A549 (cell line): ENCODE measurements around the gene BCL11B. TPM values are rescaled to one million over a fixed set of nuclear protein-coding genes. Genes with fewer than 3 reads are reported as not detected.

Experiments used
- ATAC-seq, 2 experiments: fragments of 200-7000 bp in 1 of 2; fragments of >200 bp in 1 of 2; cut with Nextera tagmentation in 1 of 2; cut with Tn5 transposase in 1 of 2; 3 replicates each; pipeline versions ENCODE4 v1.8.0 to v1.9.1; 2018 to 2020; ENCODE audit warnings: mild to moderate bottlenecking in 1 of 2, moderate library complexity in 1 of 2
- CTCF ChIA-PET: fragments of 300-600 bp; sonication (Branson Sonifier 250); formaldehyde crosslinking; extraction: SDS; loops from one replicate; lab custom pipeline; 2021; ENCODE audit warnings: antibody characterized with exemption, inconsistent platforms; lab: Yijun Ruan, JAX
- POLR2A ChIA-PET: fragments of 350-600 bp; formaldehyde crosslinking; extraction: SDS; loops from one replicate; lab custom pipeline; 2021; ENCODE audit warnings: antibody characterized with exemption, inconsistent platforms; lab: Yijun Ruan, JAX
- DNase-seq, 2 experiments: peaks; one replicate each; pipeline versions ENCODE4 v3.0.0 to v3.0.0-alpha.2; 2011 to 2016; ENCODE audit warnings: low read depth in 1 of 2, low spot score in 1 of 2
- FAIRE-seq: peaks from 2 replicates; lab custom pipeline; 2011; peaks lifted over from hg19 to GRCh38; lab: Jason Lieb, UNC
- H3K27ac ChIP-seq, 2 experiments: fragments of >200 bp; sonication (Bioruptor Twin); formaldehyde crosslinking; 3 replicates each; pipeline ENCODE4 v1.5.1; 2016 to 2017
- H3K4me1 ChIP-seq: fragments of >200 bp; sonication (Bioruptor Twin); formaldehyde crosslinking; 3 replicates; pipeline ENCODE4 v1.6.1; 2016
- H3K4me2 ChIP-seq: fragments of >200 bp; sonication (Bioruptor Twin); formaldehyde crosslinking; 3 replicates; pipeline ENCODE4 v1.6.1; 2016
- H3K4me3 ChIP-seq: fragments of >200 bp; sonication (Bioruptor Twin); formaldehyde crosslinking; 3 replicates; pipeline ENCODE4 v1.5.1; 2016
- H3K9me3 ChIP-seq: fragments of >200 bp; sonication (Bioruptor Twin); formaldehyde crosslinking; 3 replicates; pipeline ENCODE4 v1.6.1; 2016
- CHD2 ChIP-seq: fragments of 150-350 bp; IDR thresholded peaks from 2 replicates; pipeline ENCODE4 v1.6.1; 2014; ENCODE audit warnings: low read length; ENCODE audit not compliant: partially characterized antibody
- CHD4 ChIP-seq: fragments of 200-600 bp; sonication (generic); IDR thresholded peaks from 2 replicates; pipeline ENCODE4 v1.6.1; 2016; ENCODE audit warnings: antibody characterized with exemption, mild to moderate bottlenecking, borderline replicate concordance
- E2F6 ChIP-seq: IDR thresholded peaks from 2 replicates; pipeline ENCODE4 v1.6.1; 2012; ENCODE audit warnings: low read depth, borderline replicate concordance
- EHMT2 ChIP-seq: fragments of 200-600 bp; sonication (generic); IDR thresholded peaks from 2 replicates; pipeline ENCODE4 v1.6.1; 2016; ENCODE audit warnings: antibody characterized with exemption, low read depth, mild to moderate bottlenecking, moderate library complexity
- ELK1 ChIP-seq: fragments of 150-350 bp; IDR thresholded peaks from 2 replicates; pipeline ENCODE4 v1.6.1; 2014; ENCODE audit warnings: low read depth, mild to moderate bottlenecking, low read length
- ESRRA ChIP-seq: fragments of 150-350 bp; IDR thresholded peaks from 2 replicates; pipeline ENCODE4 v1.6.1; 2014; ENCODE audit warnings: mild to moderate bottlenecking, low read length, borderline replicate concordance
- FOSL2 ChIP-seq, 2 experiments: fragments of 450-650 bp in 1 of 2; fragments of >200 bp in 1 of 2; sonication (Bioruptor Twin) in 1 of 2; formaldehyde crosslinking; IDR thresholded peaks; 2 replicates each; pipeline versions ENCODE4 v1.5.0 to v1.6.1; 2016 to 2020; ENCODE audit warnings: mild to moderate bottlenecking in 1 of 2, moderate library complexity in 1 of 2
- GATA3 ChIP-seq: IDR thresholded peaks from 2 replicates; pipeline ENCODE4 v1.6.1; 2012; ENCODE audit warnings: borderline replicate concordance
- HOXB13 ChIP-seq: fragments of 250-450 bp; sonication (Bioruptor Pico); IDR thresholded peaks from 2 replicates; pipeline ENCODE4 v1.5.0; 2020; ENCODE audit warnings: low read depth, mild to moderate bottlenecking, moderate library complexity
- KDM1A ChIP-seq: fragments of 200-600 bp; sonication (generic); IDR thresholded peaks from 2 replicates; pipeline ENCODE4 v1.6.1; 2016; ENCODE audit warnings: low read depth, mild to moderate bottlenecking
- KDM5A ChIP-seq: fragments of 200-600 bp; sonication (generic); IDR thresholded peaks from 2 replicates; pipeline ENCODE4 v1.6.1; 2016; ENCODE audit warnings: antibody characterized with exemption, mild to moderate bottlenecking
- NR3C1 ChIP-seq: fragments of >200 bp; sonication (Bioruptor Twin); formaldehyde crosslinking; IDR thresholded peaks from 3 replicates; pipeline ENCODE4 v1.6.1; 2017
- RAD21 ChIP-seq, 2 experiments: fragments of >200 bp in 1 of 2; sonication (Bioruptor Twin) in 1 of 2; formaldehyde crosslinking in 1 of 2; IDR thresholded peaks in 1 of 2; conservative IDR thresholded peaks in 1 of 2; 2 replicates in 1 of 2; 3 replicates in 1 of 2; pipeline ENCODE4 v1.6.1; 2012 to 2018; ENCODE audit warnings: inconsistent platforms in 1 of 2
- RFX5 ChIP-seq: fragments of 450-650 bp; IDR thresholded peaks from 2 replicates; pipeline ENCODE4 v1.7.1; 2014; ENCODE audit warnings: antibody characterized with exemption, mild to moderate bottlenecking, moderate library complexity
- SREBF2 ChIP-seq: fragments of 450-650 bp; IDR thresholded peaks from 2 replicates; pipeline ENCODE4 v1.6.1; 2014; ENCODE audit warnings: mild to moderate bottlenecking, moderate library complexity
- TP53 ChIP-seq: fragments of 250-450 bp; sonication (Bioruptor Pico); IDR thresholded peaks from 2 replicates; pipeline ENCODE4 v1.5.0; 2021; ENCODE audit warnings: mild to moderate bottlenecking, moderate library complexity
- ZC3H11A ChIP-seq: fragments of 450-650 bp; IDR thresholded peaks from 2 replicates; pipeline ENCODE4 v1.6.1; 2014; ENCODE audit warnings: antibody characterized with exemption, mild to moderate bottlenecking
- ZSCAN20 ChIP-seq: fragments of 250-450 bp; sonication (Bioruptor Pico); IDR thresholded peaks from 2 replicates; pipeline ENCODE4 v1.8.0; 2022; ENCODE audit warnings: mild to moderate bottlenecking, moderate library complexity
- WGBS: methylation state at CpG from one replicate; pipeline ENCODE4 v1.1.6; 2017; ENCODE audit errors: missing lambda C conversion rate; 5-methylcytosine and 5-hydroxymethylcytosine counted together
- polyA plus RNA-seq, 4 experiments: library from polyadenylated mRNA; depleted of rRNA in 3 of 4; stranded (reverse); fragments of >200 nt; fragmentation: RNase III in 1 of 4; extraction: RNeasy Plus Mini Kit Qiagen cat#74134 plus additional on column Dnase treatment in 1 of 4; gene quantifications; 2 replicates in 3 of 4; 3 replicates in 1 of 4; pipeline ENCODE4 v1.2.3, GENCODE V29; 2011 to 2017
- TF ChIP-seq, protein P1 (sequence below): fragments of 250-450 bp; sonication (Bioruptor Pico); IDR thresholded peaks from 2 replicates; pipeline ENCODE4 v1.5.0; 2021; ENCODE audit warnings: mild to moderate bottlenecking, moderate library complexity, borderline replicate concordance
- TF ChIP-seq, protein P2 (sequence below): fragments of 250-450 bp; sonication (Bioruptor Pico); IDR thresholded peaks from 2 replicates; pipeline ENCODE4 v1.5.0; 2020; ENCODE audit warnings: low read depth, mild to moderate bottlenecking, moderate library complexity

The BCL11B gene
- polyA plus RNA-seq, 2 of the 4 experiments (the other 2 are of a cell fraction) = 0.43 to 0.49 TPM

- CTCF ChIA-PET = interaction anchor here (1.2 kb wide), 1 partner anchor 20 kb away, joined by 3 read pairs; no protein-coding TSS in a partner anchor
- FAIRE-seq (no peak), DNase-seq (no peak), ATAC-seq (no peak)
- H3K27ac ChIP-seq = no peak overlapping the region
- no peak overlapping the region for H3K4me2 ChIP-seq
- no peaks in the 10 kb centered on the region for H3K9me3 ChIP-seq
- no peak for TF ChIP-seq KDM1A
- no peaks in the 10 kb centered on the region for H3K4me1 ChIP-seq
- no peak overlapping the region for H3K4me3 ChIP-seq
- WGBS = 89% methylated on average over 36 of the region's 40 CpGs
- POLR2A ChIA-PET = no interaction called here
Observed at GRCh38 chr14:99246536-99247097, 25.4 kb downstream of the BCL11B start.

- FAIRE-seq (no peak), DNase-seq (no peak), ATAC-seq (no peak)
- 83% methylated on average over 60 of the region's 83 CpGs for WGBS
- ChIA-PET POLR2A (no interaction called here), CTCF (interaction anchor here (1.1 to 1.3 kb wide), 3 partner anchors 15 to 1107 kb away, joined by 3 read pairs; no protein-coding TSS in a partner anchor)
- no peak for TF ChIP-seq NR3C1
- TF ChIP-seq, protein P1, sequence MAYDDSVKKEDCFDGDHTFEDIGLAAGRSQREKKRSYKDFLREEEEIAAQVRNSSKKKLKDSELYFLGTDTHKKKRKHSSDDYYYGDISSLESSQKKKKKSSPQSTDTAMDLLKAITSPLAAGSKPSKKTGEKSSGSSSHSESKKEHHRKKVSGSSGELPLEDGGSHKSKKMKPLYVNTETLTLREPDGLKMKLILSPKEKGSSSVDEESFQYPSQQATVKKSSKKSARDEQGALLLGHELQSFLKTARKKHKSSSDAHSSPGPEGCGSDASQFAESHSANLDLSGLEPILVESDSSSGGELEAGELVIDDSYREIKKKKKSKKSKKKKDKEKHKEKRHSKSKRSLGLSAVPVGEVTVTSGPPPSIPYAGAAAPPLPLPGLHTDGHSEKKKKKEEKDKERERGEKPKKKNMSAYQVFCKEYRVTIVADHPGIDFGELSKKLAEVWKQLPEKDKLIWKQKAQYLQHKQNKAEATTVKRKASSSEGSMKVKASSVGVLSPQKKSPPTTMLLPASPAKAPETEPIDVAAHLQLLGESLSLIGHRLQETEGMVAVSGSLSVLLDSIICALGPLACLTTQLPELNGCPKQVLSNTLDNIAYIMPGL (CRISPR knock-in tag) = no peak
- no peak for TF ChIP-seq KDM5A
- no peak for TF ChIP-seq E2F6
- TF ChIP-seq HOXB13 (CRISPR knock-in tag) = no peak
- no peak for TF ChIP-seq RAD21 (conservative IDR thresholded peaks at IDR 0.05 in 1 of 2, IDR thresholded peaks at IDR 0.05 in 1 of 2)
- TF ChIP-seq FOSL2 (IDR thresholded peaks at IDR 0.05) = no peak
- TF ChIP-seq FOSL2 (CRISPR knock-in tag; IDR thresholded peaks at IDR 0.05) = no peak
- TF ChIP-seq EHMT2 = no peak
- TF ChIP-seq GATA3 = no peak
- TF ChIP-seq TP53 (CRISPR knock-in tag) = no peak
- TF ChIP-seq CHD2 = no peak
- TF ChIP-seq ZC3H11A = no peak
- TF ChIP-seq ZSCAN20 (CRISPR knock-in tag) = no peak
- TF ChIP-seq, protein P2, sequence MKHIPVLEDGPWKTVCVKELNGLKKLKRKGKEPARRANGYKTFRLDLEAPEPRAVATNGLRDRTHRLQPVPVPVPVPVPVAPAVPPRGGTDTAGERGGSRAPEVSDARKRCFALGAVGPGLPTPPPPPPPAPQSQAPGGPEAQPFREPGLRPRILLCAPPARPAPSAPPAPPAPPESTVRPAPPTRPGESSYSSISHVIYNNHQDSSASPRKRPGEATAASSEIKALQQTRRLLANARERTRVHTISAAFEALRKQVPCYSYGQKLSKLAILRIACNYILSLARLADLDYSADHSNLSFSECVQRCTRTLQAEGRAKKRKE (CRISPR knock-in tag) = no peak
- no peak for TF ChIP-seq SREBF2
- no peak for TF ChIP-seq RFX5
- no peak for TF ChIP-seq ELK1
- no peak for TF ChIP-seq ESRRA
- TF ChIP-seq CHD4 = no peak
- no peaks in the 10 kb centered on the region for H3K4me1 ChIP-seq
- no peak overlapping the region for H3K4me3 ChIP-seq
- H3K9me3 ChIP-seq = no peaks in the 10 kb centered on the region
- no peak overlapping the region for H3K4me2 ChIP-seq
- H3K27ac ChIP-seq = no peak overlapping the region
Observed at GRCh38 chr14:99245564-99246511, 26.2 kb downstream of the BCL11B start.
